Spleen (tissue), 11 donors: Measurements from ENCODE around the gene ALKAL2. TPM values are rescaled to one million over a fixed set of nuclear protein-coding genes. Genes with fewer than 3 reads are reported as not detected.

ENCODE experiments used
- DNase-seq: peaks from one replicate; pipeline ENCODE4 v3.0.0-alpha.2; 2020
- H3K27ac ChIP-seq, 8 donors: fragments of 200-600 bp; sonication (generic) in 7 of 8; 1 replicate in 4 of 8; 2 replicates in 4 of 8; pipeline versions ENCODE4 v1.5.0 to v1.8.0; 2016 to 2021; ENCODE audit warnings: inconsistent platforms in 4 of 8, mild to moderate bottlenecking in 4 of 8, moderate library complexity in 1 of 8
- H3K27me3 ChIP-seq, 7 donors: fragments of 200-600 bp; sonication (generic) in 6 of 7; replicated peaks in 1 of 7; 1 replicate in 4 of 7; 2 replicates in 3 of 7; pipeline versions ENCODE4 v1.5.0 to v1.8.0; 2016 to 2021; ENCODE audit warnings: inconsistent platforms in 3 of 7, mild to moderate bottlenecking in 1 of 7
- H3K36me3 ChIP-seq, 6 donors: fragments of 200-600 bp; sonication (generic) in 5 of 6; 1 replicate in 4 of 6; 2 replicates in 2 of 6; pipeline versions ENCODE4 v1.5.0 to v1.8.0; 2016 to 2021; ENCODE audit warnings: inconsistent platforms in 2 of 6
- H3K4me1 ChIP-seq, 6 donors: fragments of 200-600 bp; sonication (generic) in 5 of 6; 1 replicate in 3 of 6; 2 replicates in 3 of 6; pipeline versions ENCODE4 v1.5.0 to v1.8.0; 2016 to 2021; ENCODE audit warnings: inconsistent platforms in 3 of 6
- H3K4me3 ChIP-seq, 8 donors: fragments of 200-600 bp; sonication (generic) in 7 of 8; 1 replicate in 4 of 8; 2 replicates in 4 of 8; pipeline versions ENCODE4 v1.5.0 to v1.8.0; 2016 to 2021; ENCODE audit warnings: inconsistent platforms in 4 of 8, mild to moderate bottlenecking in 4 of 8, moderate library complexity in 2 of 8
- H3K9me3 ChIP-seq, 8 donors: fragments of 200-600 bp; sonication (generic) in 7 of 8; 1 replicate in 4 of 8; 2 replicates in 4 of 8; pipeline versions ENCODE4 v1.5.0 to v1.8.0; 2016 to 2021; ENCODE audit warnings: inconsistent platforms in 4 of 8
- CTCF ChIP-seq, 11 experiments: fragments of 200-600 bp in 7 of 11; fragments of 450-650 bp in 4 of 11; sonication (generic) in 4 of 11; IDR thresholded peaks in 8 of 11; conservative IDR thresholded peaks in 3 of 11; 1 replicate in 7 of 11; 2 replicates in 4 of 11; pipeline versions ENCODE4 v1.4.0 to v1.8.0; 2016 to 2021; ENCODE audit warnings: antibody characterized with exemption in 11 of 11, inconsistent platforms in 4 of 11, mild to moderate bottlenecking in 1 of 11
- POLR2A ChIP-seq, 3 donors: fragments of 450-650 bp; IDR thresholded peaks; one replicate each; pipeline ENCODE4 v1.5.1; 2017; ENCODE audit warnings: antibody characterized with exemption in 3 of 3, mild to moderate bottlenecking in 1 of 3
- POLR2AphosphoS5 ChIP-seq, 3 donors: sonication (generic); formaldehyde crosslinking; IDR thresholded peaks; one replicate each; pipeline ENCODE4 v1.5.1; 2017; ENCODE audit warnings: antibody characterized with exemption in 3 of 3
- WGBS, 5 donors: extraction: QIAGEN DNeasy Blood & Tissue Kit in 3 of 5; methylation state at CpG; one replicate each; pipeline versions ENCODE4 v1.1.5 to v1.1.7; 2013 to 2018; 5-methylcytosine and 5-hydroxymethylcytosine counted together
- intact Hi-C: fragments of 100-400 bp; cut with DNase I; formaldehyde crosslinking; loops from one replicate; pipeline ENCODE4 v1.15.0; 2023; ENCODE audit warnings: low total_unique reads
- polyA plus RNA-seq, 3 donors: library from polyadenylated mRNA; stranded (reverse); fragments of 200-250 nt; gene quantifications; one replicate each; pipeline ENCODE4 v1.2.1, GENCODE V29; 2013
- total RNA-seq, 7 donors: library from RNA; depleted of rRNA in 3 of 7; stranded (reverse); fragments of >200 nt in 3 of 7; fragmentation: NEBNext Ultra II Directional in 4 of 7; extraction: Animal tissue kit (Norgen Biotek cat#: 25700) in 4 of 7; gene quantifications; one replicate each; pipeline versions ENCODE4 v1.1.0 to v1.2.1, GENCODE V29; 2016 to 2021
- donor health status: healthy with polysubstance abuse.
- donor health status: DM: no; HTN: no; CAD: no; lungs with moderate emphysema.
- donor health status: DM: no; HTN: no; CAD: no.
- donor health status: Bipolar disorder and iron deficiency.
- donor health status: healthy.
- donor health status: DM: no; HTN: no; CAD: no.
- donor health status: DM: yes; HTN: yes; CAD: no.

Gene ALKAL2
- total and polyA plus RNA-seq, 10 donors: 2.1 to 22.9 (median 5.1) TPM

GRCh38 chr2:273333-273732, 14.6 kb downstream of the ALKAL2 start:
- H3K4me1 ChIP-seq: peaks cover 0 to 69% (median 31%) of the 10 kb centered on the region in 6 donors
- no peaks in the 10 kb centered on the region for H3K27me3 ChIP-seq
- 62 to 79% (median 70%) methylated on average over 6 of the region's 6 CpGs for WGBS, 5 donors
- intact Hi-C loops: no loop called here
- TF ChIP-seq POLR2AphosphoS5 (IDR thresholded peaks at IDR 0.05): no peak
- TF ChIP-seq CTCF (IDR thresholded peaks at IDR 0.05 in 8 of 11, conservative IDR thresholded peaks at IDR 0.05 in 3 of 11): no peak
- TF ChIP-seq POLR2A (IDR thresholded peaks at IDR 0.05): no peak
- no peak overlapping the region for H3K27ac ChIP-seq
- no peak for DNase-seq
- H3K4me3 ChIP-seq: no peak overlapping the region
- H3K36me3 ChIP-seq: peaks cover 0 to 87% (median 51%) of the 10 kb centered on the region in 6 donors
- no peaks in the 10 kb centered on the region for H3K9me3 ChIP-seq

- intact Hi-C loops: no loop called here
- Histone ChIP-seq H3K27ac (no peak overlapping the region), H3K36me3 (peaks cover 0 to 72% (median 37%) of the 10 kb centered on the region in 6 donors), H3K9me3 (no peaks in the 10 kb centered on the region), H3K27me3 (no peaks in the 10 kb centered on the region), H3K4me3 (no peak overlapping the region), H3K4me1 (peaks cover 5 to 83% (median 41%) of the 10 kb centered on the region in 6 donors)
- TF ChIP-seq CTCF (IDR thresholded peaks at IDR 0.05 in 8 of 11, conservative IDR thresholded peaks at IDR 0.05 in 3 of 11): no peak
- TF ChIP-seq POLR2A (IDR thresholded peaks at IDR 0.05): no peak
- TF ChIP-seq POLR2AphosphoS5 (IDR thresholded peaks at IDR 0.05): no peak
- WGBS, 5 donors: 86 to 95% (median 90%) methylated on average over 12 of the region's 12 CpGs
- DNase-seq: no peak
Observed at GRCh38 chr2:271917-272316, 16.0 kb downstream of the ALKAL2 start.

- H3K4me3 ChIP-seq: no peak overlapping the region
- TF ChIP-seq POLR2AphosphoS5 (IDR thresholded peaks at IDR 0.05): no peak
- no peak for TF ChIP-seq POLR2A (IDR thresholded peaks at IDR 0.05)
- no peak for TF ChIP-seq CTCF (IDR thresholded peaks at IDR 0.05 in 8 of 11, conservative IDR thresholded peaks at IDR 0.05 in 3 of 11)
- WGBS, 5 donors: 81 to 99% (median 90%) methylated on average over 4 of the region's 4 CpGs
- peaks cover 15 to 89% (median 51%) of the 10 kb centered on the region in 6 donors for H3K4me1 ChIP-seq
- no peak overlapping the region for H3K27ac ChIP-seq
- peaks cover 0 to 62% (median 30%) of the 10 kb centered on the region in 6 donors for H3K36me3 ChIP-seq
- H3K27me3 ChIP-seq: no peaks in the 10 kb centered on the region
- intact Hi-C loops: no loop called here
- DNase-seq: no peak
- H3K9me3 ChIP-seq: no peaks in the 10 kb centered on the region
Observed at GRCh38 chr2:270861-271260, 17.0 kb downstream of the ALKAL2 start.

GRCh38 chr2:269356-270030, 18.4 kb downstream of the ALKAL2 start:
- H3K4me1 ChIP-seq: peaks cover 21 to 85% (median 53%) of the 10 kb centered on the region in 6 donors
- no peak for TF ChIP-seq POLR2A (IDR thresholded peaks at IDR 0.05)
- TF ChIP-seq POLR2AphosphoS5 (IDR thresholded peaks at IDR 0.05): no peak
- no peak for TF ChIP-seq CTCF (IDR thresholded peaks at IDR 0.05 in 8 of 11, conservative IDR thresholded peaks at IDR 0.05 in 3 of 11)
- H3K4me3 ChIP-seq: no peak overlapping the region
- H3K9me3 ChIP-seq: no peaks in the 10 kb centered on the region
- WGBS, 5 donors: 57 to 68% (median 59%) methylated on average over 4 of the region's 4 CpGs
- DNase-seq: no peak
- intact Hi-C loops: no loop called here
- no peaks in the 10 kb centered on the region for H3K27me3 ChIP-seq
- no peak overlapping the region for H3K27ac ChIP-seq
- peaks cover 0 to 48% (median 21%) of the 10 kb centered on the region in 6 donors for H3K36me3 ChIP-seq
